Tibial nerve (tissue), 4 donors: ENCODE measurements around the gene AP1S3. TPM values are rescaled to one million over a fixed set of nuclear protein-coding genes. Genes with fewer than 3 reads are reported as not detected.
"Not testable (repeated sequence)": the region's sequence is repeated elsewhere in the genome, so short reads cannot be mapped to it uniquely, and the experiment has no call there.

Source experiments
- DNase-seq, 2 donors: peaks; one replicate each; pipeline ENCODE4 v3.0.0-alpha.2; 2019; ENCODE audit warnings: low spot score in 2 of 2
- H3K27ac ChIP-seq, 4 donors: fragments of 200-600 bp; sonication (generic) in 3 of 4; one replicate each; pipeline ENCODE4 v1.5.1; 2017 to 2019; ENCODE audit warnings: mild to moderate bottlenecking in 1 of 4
- H3K27me3 ChIP-seq, 2 donors: fragments of 200-600 bp; sonication (generic) in 1 of 2; one replicate each; pipeline versions ENCODE4 v1.5.1 to v1.6.0; 2017 to 2019
- H3K36me3 ChIP-seq, 3 donors: fragments of 200-600 bp; sonication (generic); one replicate each; pipeline ENCODE4 v1.5.1; 2018 to 2019
- H3K4me1 ChIP-seq, 4 donors: fragments of 200-600 bp; sonication (generic) in 3 of 4; one replicate each; pipeline ENCODE4 v1.5.1; 2017 to 2019
- H3K4me3 ChIP-seq, 4 donors: fragments of 200-600 bp; sonication (generic) in 3 of 4; one replicate each; pipeline ENCODE4 v1.5.1; 2017 to 2019; ENCODE audit warnings: mild to moderate bottlenecking in 1 of 4, moderate library complexity in 1 of 4
- H3K9me3 ChIP-seq, 4 donors: fragments of 200-600 bp; sonication (generic) in 3 of 4; one replicate each; pipeline ENCODE4 v1.5.1; 2017 to 2019
- CTCF ChIP-seq, 5 experiments: fragments of 200-600 bp in 3 of 5; fragments of 450-650 bp in 2 of 5; sonication (generic) in 3 of 5; IDR thresholded peaks; one replicate each; pipeline ENCODE4 v1.5.1; 2016 to 2019; ENCODE audit warnings: antibody characterized with exemption in 5 of 5, mild to moderate bottlenecking in 3 of 5, moderate library complexity in 2 of 5
- EP300 ChIP-seq, 2 donors: sonication (generic); formaldehyde crosslinking; IDR thresholded peaks; one replicate each; pipeline ENCODE4 v1.6.1; 2017; ENCODE audit warnings: antibody characterized with exemption in 2 of 2, mild to moderate bottlenecking in 1 of 2
- POLR2A ChIP-seq, 2 donors: fragments of 450-650 bp; IDR thresholded peaks; one replicate each; pipeline ENCODE4 v1.6.1; 2017; ENCODE audit warnings: antibody characterized with exemption in 2 of 2, mild to moderate bottlenecking in 2 of 2, moderate library complexity in 2 of 2
- WGBS, 2 donors: methylation state at CpG; one replicate each; pipeline ENCODE4 v1.1.5; 2018; 5-methylcytosine and 5-hydroxymethylcytosine counted together
- total RNA-seq, 4 donors: library from RNA; depleted of rRNA; stranded (reverse); fragments of >200 nt; gene quantifications; one replicate each; pipeline ENCODE4 v1.1.0, GENCODE V29; 2016

The AP1S3 gene
- total RNA-seq, 4 donors from 2014 or later: 0.59 to 1.5 (median 1.0) TPM; not detected in 1

- H3K27ac ChIP-seq: no peak overlapping the region
- 62% methylated on average over 4 of the region's 4 CpGs for WGBS, 2 donors
- no peaks in the 10 kb centered on the region for H3K27me3 ChIP-seq
- DNase-seq: no peak
- peaks cover 8 to 93% (median 14%) of the 10 kb centered on the region in 3 donors for H3K36me3 ChIP-seq
- TF ChIP-seq CTCF (IDR thresholded peaks at IDR 0.05) (no peak), EP300 (IDR thresholded peaks at IDR 0.05) (no peak), POLR2A (IDR thresholded peaks at IDR 0.05) (no peak)
- H3K4me3 ChIP-seq: no peak overlapping the region
- H3K9me3 ChIP-seq: no peaks in the 10 kb centered on the region
- no peaks in the 10 kb centered on the region for H3K4me1 ChIP-seq
These were observed 43.4 kb upstream of the AP1S3 start for GRCh38 chr2:223880796-223881195.

GRCh38 chr2:223877721-223878410, 40.5 kb upstream of the AP1S3 start:
- Histone ChIP-seq H3K36me3 (peaks cover 6 to 91% (median 14%) of the 10 kb centered on the region in 3 donors), H3K4me1 (no peaks in the 10 kb centered on the region), H3K27ac (peak overlapping the region in 1 of 4 donors; percentile 21), H3K9me3 (no peaks in the 10 kb centered on the region), H3K27me3 (no peaks in the 10 kb centered on the region), H3K4me3 (no peak overlapping the region)
- 89 to 90% methylated on average over 6 of the region's 6 CpGs for WGBS, 2 donors
- no peak for DNase-seq
- TF ChIP-seq EP300 (IDR thresholded peaks at IDR 0.05): no peak
- no peak for TF ChIP-seq POLR2A (IDR thresholded peaks at IDR 0.05)

GRCh38 chr2:223873672-223874071, 36.3 kb upstream of the AP1S3 start:
- WGBS, 2 donors: 94 to 98% methylated on average over 3 of the region's 3 CpGs
- H3K9me3 ChIP-seq: no peaks in the 10 kb centered on the region

GRCh38 chr2:223872772-223873171, 35.4 kb upstream of the AP1S3 start:
- H3K36me3 ChIP-seq: peaks cover 0 to 86% (median 0%) of the 10 kb centered on the region in 3 donors
- H3K27ac ChIP-seq, DNase-seq, H3K4me1 ChIP-seq, H3K9me3 ChIP-seq, H3K4me3 ChIP-seq, H3K27me3 ChIP-seq: not testable (repeated sequence)
- WGBS, 2 donors: 88 to 94% methylated on average over 2 of the region's 2 CpGs

More at GRCh38 chr2:223873672-223874071, 36.3 kb upstream of the AP1S3 start:
- H3K4me3 ChIP-seq: no peak overlapping the region
- H3K27me3 ChIP-seq: no peaks in the 10 kb centered on the region
- TF ChIP-seq EP300 (IDR thresholded peaks at IDR 0.05): no peak
- no peak for TF ChIP-seq POLR2A (IDR thresholded peaks at IDR 0.05)
- no peak for TF ChIP-seq CTCF (IDR thresholded peaks at IDR 0.05)
- no peak overlapping the region for H3K27ac ChIP-seq
- DNase-seq: no peak
- H3K4me1 ChIP-seq: no peaks in the 10 kb centered on the region
- H3K36me3 ChIP-seq: peaks cover 0 to 93% (median 6%) of the 10 kb centered on the region in 3 donors

- not testable (repeated sequence) for DNase-seq, H3K27me3 ChIP-seq, H3K4me1 ChIP-seq, H3K27ac ChIP-seq, H3K9me3 ChIP-seq, H3K4me3 ChIP-seq
- peaks cover 0 to 75% (median 0%) of the 10 kb centered on the region in 3 donors for H3K36me3 ChIP-seq
- 89 to 94% methylated on average over 12 of the region's 12 CpGs for WGBS, 2 donors
These were observed 34.3 kb upstream of the AP1S3 start for GRCh38 chr2:223871661-223872060.

GRCh38 chr2:223870840-223871611, 33.6 kb upstream of the AP1S3 start:
- H3K9me3 ChIP-seq: no peaks in the 10 kb centered on the region
- no peak overlapping the region for H3K27ac ChIP-seq
- no peak overlapping the region for H3K4me3 ChIP-seq
- WGBS, 2 donors: 84 to 89% methylated on average over 7 of the region's 7 CpGs
- H3K27me3 ChIP-seq: no peaks in the 10 kb centered on the region
- TF ChIP-seq EP300 (IDR thresholded peaks at IDR 0.05) (no peak), POLR2A (IDR thresholded peaks at IDR 0.05) (no peak), CTCF (IDR thresholded peaks at IDR 0.05) (no peak)
- peaks cover 0 to 69% (median 0%) of the 10 kb centered on the region in 3 donors for H3K36me3 ChIP-seq
- no peaks in the 10 kb centered on the region for H3K4me1 ChIP-seq
- no peak for DNase-seq
